GM18517 (cell line): ENCODE results near the gene IGFL3.
"Not testable (repeated sequence)": the region's sequence is repeated elsewhere in the genome, so short reads cannot be mapped to it uniquely, and the experiment has no call there.

ENCODE experiments used
- ATAC-seq: cut with Tn5 transposase; IDR thresholded peaks from one replicate; pipeline ENCODE4 v1.9.1; 2021; ENCODE audit warnings: mild to moderate bottlenecking, moderate library complexity; ENCODE audit not compliant: unreplicated experiment

Gene IGFL3

DNA sequence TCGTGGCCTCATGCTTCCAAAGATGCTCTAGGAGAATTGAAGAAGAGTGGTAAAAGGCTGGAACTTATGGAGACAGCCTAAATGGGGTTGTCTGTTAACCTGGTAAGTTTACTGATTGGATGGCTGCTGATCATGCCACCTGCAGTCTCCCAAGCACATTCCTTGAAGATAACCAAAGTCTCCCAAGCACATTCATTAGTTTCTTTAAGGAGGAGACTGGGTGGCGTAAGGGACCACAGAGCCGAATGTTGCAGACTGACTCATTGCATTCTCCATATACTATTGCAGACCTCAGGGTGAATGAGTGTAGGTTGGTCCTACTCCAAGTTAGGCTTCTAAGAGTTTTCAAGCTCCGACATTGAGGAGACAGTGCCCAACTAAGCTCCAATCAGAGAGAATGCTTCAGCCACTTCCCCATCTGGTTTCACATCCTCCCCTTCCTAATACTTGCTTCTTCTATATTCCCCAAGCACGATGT, at the start of gene IGFL3:
Gene IGFL3 (minus strand): TSS at position 51 of the 478 bp plus-strand sequence. CDS start 39 bp downstream, at position 12.
- ATAC-seq = no peak

DNA sequence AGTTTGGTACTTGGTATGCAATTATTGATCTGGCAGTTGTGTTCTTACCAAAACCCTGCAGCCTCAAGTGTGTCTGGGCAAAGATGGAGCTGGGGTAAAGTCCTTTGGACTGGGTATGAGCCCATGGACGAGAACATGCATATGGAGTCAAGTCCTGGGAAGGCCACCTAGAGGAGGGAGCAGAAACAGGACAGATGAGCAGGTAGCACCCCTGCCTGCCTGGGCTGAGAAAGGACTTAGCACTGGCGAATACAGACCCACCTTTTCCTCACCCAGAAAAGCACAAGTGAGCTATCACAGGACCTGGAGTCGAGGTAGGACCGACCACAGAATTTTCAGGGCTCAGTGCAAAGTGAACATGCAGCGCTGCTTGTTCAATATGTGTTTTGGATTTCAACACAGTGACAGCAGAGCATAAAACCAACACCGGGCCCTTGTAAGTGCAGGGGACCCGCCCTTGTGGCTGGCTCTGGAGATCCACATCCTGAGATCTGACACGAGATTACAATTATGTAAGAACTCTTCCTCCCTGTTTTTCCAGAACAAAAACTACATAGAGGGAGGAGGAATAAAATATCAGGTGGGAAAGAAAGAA, 49.5 kb upstream of the IGFL3 start:
- no peak for ATAC-seq

DNA sequence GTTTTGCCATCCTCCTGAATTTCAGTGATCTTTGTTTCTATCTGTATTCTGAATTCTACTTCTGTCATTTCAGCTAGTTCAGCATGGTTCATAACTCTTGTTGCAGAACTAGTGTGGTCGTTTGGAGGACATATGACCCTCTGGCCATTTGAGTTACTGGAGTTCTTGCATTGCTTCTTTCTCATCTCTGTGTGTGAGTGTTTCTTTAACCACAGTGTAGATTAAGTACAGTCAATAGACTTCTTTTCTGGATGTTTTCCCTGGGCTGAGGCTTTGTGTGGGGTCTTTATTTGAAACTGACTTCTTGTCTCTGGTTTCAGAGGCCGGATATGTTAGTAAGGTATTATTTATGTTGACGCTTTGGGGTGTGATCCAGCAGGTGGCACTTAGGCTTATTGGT, 38.2 kb upstream of the IGFL3 start:
- no peak for ATAC-seq

DNA sequence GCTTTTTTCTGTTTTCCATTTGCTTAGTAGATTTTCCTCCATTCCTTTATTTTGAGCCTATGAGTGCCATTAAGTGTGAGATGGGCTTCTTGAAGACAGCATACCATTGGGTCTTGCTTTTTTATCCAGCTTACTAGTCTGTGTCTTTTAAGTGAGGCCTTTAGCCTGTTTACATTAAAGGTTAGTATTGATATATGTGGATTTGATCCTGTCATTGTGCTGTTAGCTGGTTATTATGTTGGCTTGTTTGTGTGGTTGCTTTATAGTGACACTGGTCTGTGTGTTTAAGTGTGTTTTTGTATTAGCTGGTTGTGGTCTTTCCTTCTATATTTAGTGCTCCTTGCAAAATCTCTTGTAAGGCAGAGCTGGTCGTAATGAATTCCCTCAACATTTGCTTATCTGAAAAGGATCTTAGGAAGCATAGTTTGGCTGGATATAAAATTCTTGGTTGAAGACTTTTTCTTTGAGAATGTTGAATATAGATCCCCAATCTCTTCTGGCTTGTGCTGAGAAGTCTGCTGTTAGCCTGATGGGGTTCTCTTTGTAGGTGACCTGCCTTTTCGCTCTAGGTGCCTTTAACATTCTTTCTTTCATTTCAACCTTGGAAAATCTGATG, 37.3 kb upstream of the IGFL3 start:
- not testable (repeated sequence) for ATAC-seq

DNA sequence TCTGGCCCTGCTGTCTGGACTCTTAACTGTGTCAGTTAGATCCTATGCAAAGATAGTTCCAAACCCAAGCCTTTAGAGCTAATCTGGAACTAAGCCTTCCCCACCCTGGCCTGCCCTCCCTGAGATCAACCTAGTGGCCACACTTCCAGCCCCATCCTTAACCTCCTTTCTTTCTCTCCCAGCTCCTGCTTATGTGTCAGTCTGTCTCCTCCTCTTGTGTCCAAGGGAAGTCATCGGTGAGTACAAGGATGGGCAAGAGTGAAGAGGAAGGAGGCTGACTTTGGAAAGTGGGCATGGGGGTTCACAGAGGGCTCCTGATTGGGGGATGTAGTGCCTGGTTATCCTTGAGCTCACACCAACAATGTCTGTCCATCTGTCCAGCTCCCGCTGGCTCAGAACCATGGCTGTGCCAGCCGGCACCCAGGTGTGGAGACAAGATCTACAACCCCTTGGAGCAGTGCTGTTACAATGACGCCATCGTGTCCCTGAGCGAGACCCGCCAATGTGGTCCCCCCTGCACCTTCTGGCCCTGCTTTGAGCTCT, 35.8 kb upstream of the IGFL3 start:
- ATAC-seq = no peak

DNA sequence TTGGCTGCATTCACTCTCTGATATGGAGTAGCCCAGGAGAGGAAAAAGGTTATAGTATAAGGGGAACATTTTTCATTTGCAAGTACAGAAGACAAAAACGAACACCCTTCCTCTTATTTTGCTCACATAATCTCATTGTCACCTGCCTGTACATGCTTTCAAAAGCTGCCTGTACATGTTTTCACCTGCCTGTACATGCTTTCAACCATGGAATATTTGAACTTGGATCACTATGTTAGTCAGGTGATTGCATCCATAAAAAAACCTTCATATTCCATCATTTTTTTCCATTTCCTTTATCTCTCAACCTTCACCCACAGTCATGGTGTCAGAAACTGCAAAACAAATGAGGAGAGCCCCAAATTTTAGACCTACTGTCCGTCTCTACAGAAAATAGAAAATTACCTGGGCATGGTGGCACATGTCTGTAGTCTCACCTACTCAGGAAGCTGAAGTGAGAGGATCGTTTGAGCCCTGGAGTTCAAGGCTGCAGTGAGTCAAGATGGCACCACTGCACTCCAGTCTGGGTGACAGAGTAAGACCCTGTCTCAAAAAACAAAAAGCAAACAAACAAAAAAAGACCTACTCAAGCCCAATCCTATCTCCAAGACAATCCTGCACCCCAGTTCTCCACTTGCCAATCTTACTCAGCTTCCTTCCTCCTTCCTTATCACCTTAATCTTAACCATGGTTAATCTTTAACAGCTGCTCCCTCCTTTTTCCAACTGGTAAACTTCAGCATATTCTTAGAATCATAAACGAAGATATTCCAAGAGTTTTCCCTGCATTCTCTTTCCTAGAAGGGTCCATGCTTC, 35.1 kb upstream of the IGFL3 start:
- no peak for ATAC-seq

DNA sequence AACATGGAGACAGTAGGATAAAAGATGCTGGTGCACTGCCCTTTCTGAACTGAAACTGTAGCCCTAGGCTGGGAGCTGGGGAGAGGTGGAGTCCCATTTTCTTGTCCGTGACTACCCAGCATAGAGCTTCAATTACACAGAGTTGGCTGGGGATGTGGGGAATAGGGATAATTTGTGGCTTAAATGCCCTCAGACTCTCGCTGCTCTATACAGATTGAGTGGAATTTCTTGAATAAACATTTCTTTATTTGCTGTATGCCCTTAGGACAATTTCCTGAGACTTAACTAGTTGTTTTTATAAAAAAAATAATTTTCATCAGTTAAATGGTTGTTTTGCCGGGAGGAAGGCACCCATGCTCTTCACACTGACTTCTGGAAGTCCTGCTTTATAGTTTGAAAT, 30.7 kb upstream of the IGFL3 start:
- no peak for ATAC-seq

DNA sequence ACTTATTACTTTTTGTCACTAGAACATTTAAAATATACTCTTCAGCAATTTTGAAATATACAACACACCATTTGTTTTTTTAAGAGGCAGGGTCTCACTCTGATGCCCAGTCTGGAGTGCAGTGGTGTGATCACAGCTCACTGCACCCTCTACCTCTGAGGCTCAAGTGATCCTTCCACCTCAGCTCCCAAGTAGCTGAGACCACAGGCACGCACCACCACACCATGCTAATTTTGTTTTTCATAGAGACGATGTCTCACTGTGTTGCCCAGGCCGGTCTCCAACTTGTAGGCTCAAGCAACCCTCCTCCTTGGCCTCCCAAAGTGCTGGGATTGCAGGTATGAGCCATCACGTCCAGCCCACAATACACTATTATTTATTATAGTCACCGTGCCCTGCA, 26.1 kb upstream of the IGFL3 start:
- no peak for ATAC-seq

DNA sequence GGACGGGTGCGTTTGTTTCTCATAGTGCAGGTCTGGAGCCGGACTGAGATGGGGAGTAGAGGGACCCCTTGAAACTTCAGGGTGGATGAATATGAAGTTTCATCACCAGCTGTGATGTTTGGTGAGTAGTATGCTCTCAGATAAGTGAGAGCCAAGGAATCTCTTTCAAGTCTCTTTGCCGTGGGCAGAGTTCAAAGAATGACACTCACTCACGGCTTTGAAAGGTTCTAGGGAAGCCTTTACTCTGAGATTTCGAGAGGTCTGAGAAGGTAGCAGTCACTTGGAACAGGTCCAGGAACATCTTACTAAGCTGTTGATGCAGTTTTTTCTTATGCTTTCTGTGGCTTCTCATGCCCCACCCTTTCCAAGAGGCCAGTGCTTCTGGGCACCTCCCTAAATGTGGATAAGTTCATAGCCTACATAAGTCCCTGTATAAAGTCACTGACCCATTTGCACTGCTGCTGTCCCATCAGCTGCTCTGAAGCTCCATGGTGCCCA, 23.4 kb upstream of the IGFL3 start, which contains the start of gene IGFL2:
Gene IGFL2 (plus strand): TSS at position 448 of the 498 bp plus-strand sequence. CDS start 41 bp downstream, at position 489.
- no peak for ATAC-seq

DNA sequence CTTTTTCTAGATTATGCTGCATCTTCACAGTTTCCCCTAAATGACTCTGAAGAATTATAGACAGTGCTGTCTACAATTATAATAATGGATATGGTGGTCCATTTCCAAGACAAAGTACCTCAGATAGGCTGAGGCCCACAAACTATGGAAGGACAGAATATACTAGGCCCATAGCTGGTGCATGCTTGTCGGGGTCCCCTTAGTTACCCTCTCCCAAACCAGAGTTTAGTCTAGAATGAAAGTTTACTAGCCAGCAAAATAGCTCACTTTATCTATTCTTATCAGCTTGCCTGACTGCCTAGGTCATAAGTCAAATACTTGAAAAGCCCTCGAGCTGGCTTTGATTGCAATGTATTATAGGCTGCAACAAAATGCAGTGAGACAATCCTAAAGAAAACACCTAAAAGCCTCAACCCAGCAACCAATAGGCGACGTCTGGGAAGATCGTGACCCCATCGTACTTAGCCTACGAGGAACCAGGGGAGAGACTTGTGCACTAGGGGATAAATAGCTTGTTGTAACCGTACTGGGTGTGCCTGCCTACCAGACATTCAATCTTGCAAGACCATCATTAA, 22.8 kb upstream of the IGFL3 start:
- no peak for ATAC-seq

DNA sequence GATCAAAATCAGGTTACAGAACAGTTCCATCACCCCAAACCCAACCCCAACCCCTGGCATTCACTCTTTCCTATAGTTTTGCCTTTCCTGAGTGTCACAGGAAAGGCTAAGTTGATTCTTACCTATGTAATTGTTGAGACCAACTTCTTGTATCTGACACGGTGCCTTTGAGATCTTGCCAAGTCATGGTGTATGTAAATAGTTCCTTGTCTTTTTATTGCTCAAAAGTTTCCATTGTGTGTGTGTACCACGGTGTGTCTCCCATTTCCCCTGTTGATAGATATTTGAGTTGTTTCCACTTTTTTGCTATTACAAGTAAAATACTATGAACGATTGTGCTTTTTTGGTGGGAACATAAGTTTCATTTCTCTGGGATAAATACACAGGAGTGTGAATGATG, 20.3 kb upstream of the IGFL3 start:
- ATAC-seq = no peak

DNA sequence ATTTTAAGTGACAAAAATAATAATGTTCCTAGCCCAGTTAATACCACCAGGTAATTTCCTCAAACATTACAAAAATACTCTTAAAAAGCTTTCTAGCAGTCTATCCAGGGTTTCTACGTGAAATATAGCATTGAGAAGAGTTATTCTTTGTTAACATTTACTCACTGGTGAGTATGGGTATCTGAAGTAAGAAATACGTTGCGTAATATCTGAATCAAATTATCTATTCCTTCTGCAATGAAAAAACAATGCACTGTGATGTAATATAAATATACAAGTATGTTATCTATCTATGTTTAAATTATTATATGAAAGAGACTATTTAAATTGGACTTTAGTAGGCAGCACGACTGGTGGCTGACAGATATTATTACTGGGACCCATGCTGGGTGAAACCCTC, 17.8 kb upstream of the IGFL3 start:
- ATAC-seq = no peak

DNA sequence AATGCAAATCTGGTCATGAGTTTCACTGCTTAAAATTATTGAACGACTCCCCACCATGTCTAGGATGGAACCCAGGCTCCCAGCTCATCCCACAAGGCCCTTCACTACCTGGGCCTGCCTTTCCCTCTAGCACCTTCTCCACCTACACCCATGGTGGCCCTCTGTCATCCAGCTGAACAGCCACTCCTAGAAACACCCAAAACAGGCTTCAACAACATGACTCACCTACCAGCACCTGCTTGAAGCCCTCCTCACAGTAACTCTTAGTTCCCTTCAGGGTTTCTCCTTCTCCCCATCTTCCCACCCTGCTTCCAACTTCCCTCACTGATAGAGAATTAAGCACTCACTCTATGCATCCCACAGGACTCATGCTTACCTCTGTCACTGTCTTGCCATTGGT, 16.9 kb upstream of the IGFL3 start:
- ATAC-seq = no peak

DNA sequence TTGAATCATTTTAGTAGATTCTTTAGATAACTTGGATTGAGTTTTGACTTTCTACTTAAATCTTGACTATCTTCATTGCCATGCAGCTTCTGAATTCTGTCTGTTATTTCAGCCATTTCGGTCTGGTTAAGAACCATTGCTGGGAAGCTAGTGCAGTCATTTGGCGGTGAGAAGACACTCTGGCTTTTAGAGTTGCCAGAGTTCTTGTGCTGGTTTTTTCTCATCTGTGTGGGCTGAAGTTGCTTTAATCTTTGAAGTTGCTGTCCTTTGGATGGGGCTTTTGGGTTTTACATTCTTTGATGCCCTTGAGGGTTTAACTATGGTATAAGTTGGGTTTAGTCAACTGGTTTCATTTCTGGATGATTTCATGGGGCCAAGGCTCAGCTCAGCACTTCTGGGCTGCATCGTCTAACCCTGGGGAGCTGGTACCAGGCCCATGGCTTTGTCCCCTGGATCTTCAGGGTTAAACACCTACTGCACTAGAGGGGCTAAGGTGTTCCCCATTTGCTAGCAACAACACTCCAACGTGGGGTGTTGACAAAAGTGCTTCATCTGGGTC, 13.5 kb upstream of the IGFL3 start:
- no peak for ATAC-seq

DNA sequence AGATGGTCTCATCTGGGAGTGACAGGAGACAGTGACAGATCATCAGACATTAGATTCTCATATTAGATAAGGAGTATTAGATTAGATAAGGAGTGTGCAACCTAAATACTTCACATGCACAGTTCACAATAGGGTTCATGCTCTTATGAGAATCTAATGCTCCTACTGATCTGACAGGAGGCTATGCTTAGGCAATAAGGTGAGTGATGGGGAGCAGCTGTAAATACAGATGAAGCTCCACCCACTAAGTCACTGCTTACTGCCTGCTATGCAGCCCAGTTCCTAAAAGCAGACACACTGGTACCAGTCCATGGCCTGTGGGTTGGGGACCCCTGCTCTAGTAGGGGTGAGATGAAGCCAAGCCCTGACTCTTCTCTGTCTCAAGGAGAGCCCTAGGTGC, 10.0 kb upstream of the IGFL3 start:
- ATAC-seq = no peak

DNA sequence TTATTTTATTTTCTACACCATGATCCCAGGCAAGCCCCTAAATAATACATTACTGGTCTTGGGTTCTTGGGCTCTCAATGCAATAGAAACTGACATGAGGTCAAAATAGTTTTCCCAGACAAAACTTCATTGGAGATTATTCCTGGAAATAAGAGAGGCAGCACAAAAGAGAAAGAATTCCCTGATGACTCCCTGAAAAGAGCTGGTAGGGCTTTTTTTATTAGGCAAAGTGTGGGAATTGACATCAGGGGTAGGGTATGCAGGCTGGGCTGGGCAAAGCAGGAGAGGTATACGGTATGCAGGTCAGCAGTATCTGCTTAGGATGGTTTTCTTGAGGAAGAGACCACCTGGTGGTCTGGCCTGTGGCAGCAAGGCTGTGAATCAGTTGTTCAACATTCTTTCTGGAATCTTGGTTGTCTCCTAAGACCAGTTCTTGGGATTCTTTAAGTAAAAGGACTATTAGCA, 9.3 kb upstream of the IGFL3 start:
- ATAC-seq = no peak

DNA sequence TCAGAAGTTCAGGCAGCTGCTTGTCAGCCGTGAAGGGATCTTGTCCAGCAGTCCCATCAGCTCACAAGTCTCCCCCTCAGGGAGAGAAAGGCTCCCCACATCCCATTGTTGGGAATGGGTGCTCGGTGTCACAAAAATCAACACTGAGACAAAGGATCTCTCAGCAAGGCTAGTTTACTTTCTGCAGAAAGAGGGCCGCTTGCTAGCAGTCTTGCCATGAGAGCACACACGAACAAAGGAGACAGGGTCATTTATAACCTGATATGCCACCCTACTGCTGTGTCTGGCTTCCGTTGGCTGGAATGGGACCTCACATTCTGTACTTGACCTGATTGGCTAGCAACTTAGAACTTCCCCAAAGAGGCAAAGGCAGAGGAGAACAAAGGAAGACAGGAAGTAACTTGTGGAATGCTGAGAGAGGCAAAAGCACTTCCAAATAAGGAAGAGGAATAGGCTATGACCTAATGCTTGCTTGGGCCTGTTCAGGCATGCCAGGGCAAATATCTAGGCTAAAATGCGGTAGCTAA, 8.7 kb upstream of the IGFL3 start:
- ATAC-seq = no peak

DNA sequence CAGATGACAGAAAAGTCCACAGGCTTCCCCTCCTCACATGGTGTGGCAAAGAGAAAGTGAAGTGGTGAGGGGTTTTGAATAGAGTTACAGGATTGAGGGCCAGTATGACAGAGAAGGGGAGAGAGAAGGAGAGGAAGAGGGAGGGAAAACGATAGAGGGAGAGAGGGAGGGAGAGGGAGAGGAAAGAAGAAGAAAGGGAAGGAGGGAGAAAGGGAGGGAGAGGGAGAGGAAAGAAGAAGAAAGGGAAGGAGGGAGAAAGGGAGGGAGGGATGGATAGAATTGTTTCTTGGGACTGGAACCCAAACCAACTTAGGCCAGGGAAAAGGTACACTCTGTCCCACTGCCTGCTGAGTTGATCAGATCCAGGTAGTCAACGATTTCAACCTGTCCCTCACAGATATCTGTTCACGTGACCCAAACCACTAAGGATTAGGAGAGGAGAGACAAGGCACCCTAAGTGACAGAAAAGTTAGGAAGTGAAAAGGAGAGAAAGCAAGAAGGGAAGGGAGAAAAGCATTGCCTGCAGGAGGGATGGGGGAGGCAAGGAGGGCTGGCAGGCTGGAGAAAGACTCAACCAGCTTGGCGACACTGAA, 8.1 kb upstream of the IGFL3 start:
- no peak for ATAC-seq

DNA sequence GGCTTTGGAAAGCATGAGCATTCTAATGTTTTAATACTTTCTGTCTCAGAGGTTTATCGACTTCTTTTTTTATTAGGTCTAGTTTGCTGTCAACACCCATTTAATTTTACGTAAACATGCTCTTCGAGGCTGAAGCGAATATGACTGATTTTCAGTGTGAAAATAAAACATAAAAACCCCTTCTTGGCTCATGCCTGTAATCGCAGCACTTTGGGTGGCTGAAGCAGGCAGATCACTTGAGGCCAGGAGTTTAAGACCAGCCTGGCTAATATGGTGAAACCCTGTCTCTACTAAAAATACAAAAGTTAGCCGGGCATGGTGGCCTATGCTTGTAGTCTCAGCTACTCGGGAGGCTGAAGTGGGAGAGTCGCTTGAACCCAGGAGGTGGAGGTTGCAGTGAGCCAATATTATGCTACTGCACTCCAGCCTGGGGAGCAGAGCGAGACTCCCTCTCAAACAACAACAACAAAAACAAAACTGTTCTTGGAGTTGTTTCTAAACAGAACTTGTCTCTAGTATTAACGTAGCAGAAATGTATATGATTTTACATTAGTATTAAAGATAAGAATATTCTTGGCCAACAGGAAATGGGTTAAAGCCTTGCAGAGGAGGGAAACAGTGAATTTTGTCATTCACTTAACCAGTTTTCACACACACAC, 7.1 kb upstream of the IGFL3 start:
- no peak for ATAC-seq
